K562 (cell line): ENCODE measurements around the gene ZSWIM6. TPM values are rescaled to one million over a fixed set of nuclear protein-coding genes. Genes with fewer than 3 reads are reported as not detected.

Source experiments
- ATAC-seq: fragments of 200-7000 bp; cut with Tn5 transposase; 3 replicates; pipeline ENCODE4 v1.9.1; 2020; ENCODE audit warnings: moderate library complexity
- BruUV-seq: library from RNA; stranded (reverse); fragments of 400-500 nt; replicated peaks from 2 replicates; lab custom pipeline; 2021; lab: Mats Ljungman, UMichigan
- CTCF ChIA-PET: fragments of 300-600 bp; formaldehyde crosslinking; extraction: SDS; loops from one replicate; lab custom pipeline; 2021; ENCODE audit warnings: low intra/inter-chr PET ratio; lab: Yijun Ruan, JAX
- POLR2A ChIA-PET: fragments of 300-600, 350-650 bp; sonication (Branson Sonifier 250); formaldehyde crosslinking; extraction: SDS; loops from one replicate; lab custom pipeline; 2021; ENCODE audit warnings: antibody characterized with exemption, inconsistent platforms; lab: Yijun Ruan, JAX
- DNase-seq, 4 experiments: peaks; one replicate each; pipeline versions ENCODE4 v3.0.0 to v3.0.0-alpha.2; 2011 to 2018; ENCODE audit warnings: low spot score in 3 of 4, mixed read lengths in 3 of 4; ENCODE audit errors: extremely low read depth in 1 of 4
- FAIRE-seq: peaks from 2 replicates; lab custom pipeline; 2011; peaks lifted over from hg19 to GRCh38; lab: Jason Lieb, UNC
- H2AFZ ChIP-seq: 2 replicates; pipeline ENCODE4 v1.6.0; 2011; ENCODE audit warnings: low read depth, low read length, control low read depth, inconsistent platforms
- H3K27ac ChIP-seq: fragments of 200-600 bp; 3 replicates; pipeline ENCODE4 v1.8.0; 2011; ENCODE audit warnings: low read depth, mild to moderate bottlenecking, control low read depth, inconsistent platforms, low read length, moderate library complexity, mixed read lengths; ENCODE audit errors: extremely low read depth
- H3K27me3 ChIP-seq, 2 experiments: fragments of 300-600 bp in 1 of 2; 2 replicates in 1 of 2; 3 replicates in 1 of 2; pipeline versions ENCODE4 v1.6.0 to v1.8.0; 2011; ENCODE audit warnings: inconsistent platforms in 2 of 2, low read length in 2 of 2, mild to moderate bottlenecking in 1 of 2, mixed read lengths in 1 of 2, moderate library complexity in 1 of 2; ENCODE audit not compliant: control insufficient read depth in 2 of 2, insufficient read depth in 2 of 2
- H3K36me3 ChIP-seq: fragments of 300-600 bp; 3 replicates; pipeline ENCODE4 v1.8.0; 2011; ENCODE audit warnings: mild to moderate bottlenecking, low read length, inconsistent platforms; ENCODE audit not compliant: control insufficient read depth, insufficient read depth
- H3K4me1 ChIP-seq, 2 experiments: fragments of 200-600 bp in 1 of 2; replicated peaks in 1 of 2; 2 replicates in 1 of 2; 3 replicates in 1 of 2; pipeline versions ENCODE4 v1.5.1 to v1.8.0; 2011; ENCODE audit warnings: inconsistent platforms in 2 of 2, low read length in 2 of 2, mild to moderate bottlenecking in 1 of 2, mixed read lengths in 1 of 2, moderate library complexity in 1 of 2; ENCODE audit not compliant: control insufficient read depth in 2 of 2, insufficient read depth in 2 of 2
- H3K4me2 ChIP-seq: 2 replicates; pipeline ENCODE4 v1.6.1; 2011; ENCODE audit warnings: low read length, control low read depth, inconsistent platforms, mixed read lengths; ENCODE audit not compliant: insufficient read depth
- H3K4me3 ChIP-seq: fragments of 200-600 bp; sonication (generic), shearing (Covaris generic); 2 replicates; pipeline ENCODE4 v1.5.1; 2016; ENCODE audit warnings: control low read depth, inconsistent platforms
- H3K79me2 ChIP-seq: fragments of 200-600 bp; 3 replicates; pipeline ENCODE4 v1.8.0; 2011; ENCODE audit warnings: low read length, inconsistent platforms; ENCODE audit not compliant: control insufficient read depth, insufficient read depth
- H3K9ac ChIP-seq, 2 experiments: 2 replicates each; pipeline versions ENCODE4 v1.6.0 to v1.6.1; 2011; ENCODE audit warnings: low read depth in 2 of 2, low read length in 2 of 2, control low read depth in 1 of 2, inconsistent platforms in 1 of 2, mild to moderate bottlenecking in 1 of 2, mixed read lengths in 1 of 2; ENCODE audit not compliant: insufficient read depth in 1 of 2
- H3K9me1 ChIP-seq: one replicate; pipeline ENCODE4 v1.6.0; 2011; ENCODE audit warnings: inconsistent platforms, mild to moderate bottlenecking, low read length, moderate library complexity; ENCODE audit not compliant: control insufficient read depth, insufficient read depth
- H3K9me3 ChIP-seq: replicated peaks from 2 replicates; pipeline ENCODE4 v1.5.1; 2011; ENCODE audit warnings: low read depth, low read length, inconsistent platforms; ENCODE audit not compliant: control insufficient read depth, insufficient read depth
- H4K20me1 ChIP-seq: replicated peaks from 2 replicates; pipeline ENCODE4 v1.6.1; 2011; ENCODE audit warnings: low read length, inconsistent platforms, mixed read lengths; ENCODE audit not compliant: control insufficient read depth, insufficient read depth
- MIER1 ChIP-seq: fragments of 450-650 bp; IDR thresholded peaks from 2 replicates; pipeline ENCODE4 v1.6.1; 2016; ENCODE audit warnings: antibody characterized with exemption, mild to moderate bottlenecking, low read depth
- NR1H2 ChIP-seq: sonication (generic); formaldehyde crosslinking; IDR thresholded peaks from 2 replicates; pipeline ENCODE4 v1.4.0; 2020; ENCODE audit warnings: mild to moderate bottlenecking, missing genetic modification reagents
- TCF7L2 ChIP-seq: fragments of 150-350 bp; IDR thresholded peaks from 2 replicates; pipeline ENCODE4 v1.6.1; 2016; ENCODE audit warnings: low read depth, mild to moderate bottlenecking, low read length, moderate library complexity
- ZNF384 ChIP-seq: IDR thresholded peaks from 2 replicates; pipeline ENCODE4 v1.6.1; 2012; ENCODE audit warnings: low read depth, low read length, improper control_type of control experiment
- ZNF444 ChIP-seq: fragments of 250-450 bp; sonication (Bioruptor Pico); IDR thresholded peaks from 2 replicates; pipeline ENCODE4 v1.4.0; 2020; ENCODE audit warnings: mild to moderate bottlenecking, moderate library complexity
- ZNF584 ChIP-seq: fragments of 200-800 bp; sonication (Bioruptor generic); IDR thresholded peaks from 2 replicates; pipeline ENCODE4 v1.6.1; 2016; ENCODE audit warnings: low read depth, mild to moderate bottlenecking, missing genetic modification characterization, missing compliant biosample characterization
- WGBS: fragments of 100-300 bp; shearing (Covaris generic); methylation state at CpG from one replicate; pipeline ENCODE4 v1.1.6; 2016; ENCODE audit warnings: low coverage, mixed read lengths; ENCODE audit not compliant: insufficient coverage; ENCODE audit errors: missing lambda C conversion rate; 5-methylcytosine and 5-hydroxymethylcytosine counted together
- in situ Hi-C: fragments of 300-500 bp; cut with MboI; formaldehyde crosslinking; loops from 4 replicates; pipeline ENCODE4 v1.15.0; 2018; ENCODE audit warnings: inconsistent platforms, mixed read lengths
- intact Hi-C: fragments of 100-400 bp; cut with micrococcal nuclease; formaldehyde crosslinking; loops from 2 replicates; pipeline ENCODE4 v1.14.2; 2022
- polyA plus RNA-seq, 8 experiments: library from polyadenylated mRNA; depleted of rRNA in 4 of 8; stranded (reverse) in 5 of 8; unstranded in 3 of 8; fragments of >200 nt; fragmentation: Nextera tagmentation in 2 of 8; fragmentation: Illumina TruSeq in 1 of 8; extraction: Ambion mirVana in 2 of 8; extraction: Trizol in 1 of 8; gene quantifications; 2 replicates each; pipeline versions ENCODE4 v1.2.1 to v1.2.3, GENCODE V29; 2011 to 2014; ENCODE audit warnings: inconsistent platforms in 1 of 8, missing spikeins in 1 of 8
- total RNA-seq, 7 experiments: library from RNA; depleted of rRNA in 6 of 7; stranded (reverse); fragments of >200 nt in 6 of 7; fragmentation: Illumina TruSeq in 2 of 7; extraction: Trizol in 2 of 7; gene quantifications; 2 replicates each; pipeline versions ENCODE4 v1.2.1 to v1.2.3, GENCODE V29; 2011 to 2021; ENCODE audit warnings: low replicate concordance in 1 of 7
- TF ChIP-seq, protein P1 (sequence below): fragments of 450-650 bp; IDR thresholded peaks from 2 replicates; pipeline ENCODE4 v1.6.1; 2016; ENCODE audit warnings: low read depth, mild to moderate bottlenecking, moderate library complexity

The ZSWIM6 gene
- total and polyA plus RNA-seq, 9 of the 15 experiments (the other 6 are each of a cell fraction or from before 2014, with no cell fraction given) = 0.81 to 3.2 (median 2.0) TPM

DNA sequence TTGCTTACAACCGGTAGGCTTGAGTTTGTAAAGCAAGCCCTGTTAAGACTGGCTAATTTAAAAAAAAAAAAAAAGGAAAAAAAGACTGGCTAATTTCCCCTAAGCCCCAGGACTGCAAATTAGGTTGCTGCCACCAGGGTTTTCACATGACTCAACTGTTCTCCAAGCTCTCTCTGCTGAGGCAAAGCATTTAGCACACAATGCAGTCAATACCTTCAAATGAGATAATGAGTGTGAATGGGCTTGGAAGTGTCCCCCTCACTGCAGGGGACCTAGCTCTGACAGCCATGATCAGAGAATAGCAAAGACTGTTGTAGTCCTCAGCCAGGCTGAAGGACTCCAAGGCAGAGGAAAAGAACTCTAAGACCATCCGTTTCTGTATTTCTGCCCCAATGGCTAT is 42.8 kb upstream of the ZSWIM6 start:
- POLR2A ChIA-PET = interaction anchor here (0.6 kb wide), 1 partner anchor 313 kb away, joined by 3 read pairs; no protein-coding TSS in a partner anchor
- TF ChIP-seq NR1H2 = no peak
- TF ChIP-seq, protein P1, sequence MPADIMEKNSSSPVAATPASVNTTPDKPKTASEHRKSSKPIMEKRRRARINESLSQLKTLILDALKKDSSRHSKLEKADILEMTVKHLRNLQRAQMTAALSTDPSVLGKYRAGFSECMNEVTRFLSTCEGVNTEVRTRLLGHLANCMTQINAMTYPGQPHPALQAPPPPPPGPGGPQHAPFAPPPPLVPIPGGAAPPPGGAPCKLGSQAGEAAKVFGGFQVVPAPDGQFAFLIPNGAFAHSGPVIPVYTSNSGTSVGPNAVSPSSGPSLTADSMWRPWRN = no peak
- no peak for TF ChIP-seq ZNF444
- TF ChIP-seq ZNF384 = 0 out of 2 replicates have a peak, but pooled peaks have one; percentile 24
- TF ChIP-seq TCF7L2 = no peak
- TF ChIP-seq ZNF584 = no peak
- TF ChIP-seq MIER1 = no peak
- Histone ChIP-seq H3K9me3 (no peaks in the 10 kb centered on the region), H3K4me2 (no peak overlapping the region), H3K27ac (no peak overlapping the region), H2AFZ (no peak overlapping the region), H3K4me1 (no peaks in the 10 kb centered on the region), H3K4me3 (no peak overlapping the region), H4K20me1 (no peaks in the 10 kb centered on the region), H3K9ac (no peak overlapping the region), H3K36me3 (no peaks in the 10 kb centered on the region), H3K79me2 (no peaks in the 10 kb centered on the region), H3K27me3 (peaks cover 3 to 17% of the 10 kb centered on the region in 2 experiments; a peak in 4 of 5 replicates), H3K9me1 (no peaks in the 10 kb centered on the region)
- intact Hi-C loops = no loop called here
- in situ Hi-C loops = no loop called here
- no peak for ATAC-seq
- BruUV-seq = no TSS peak
- WGBS = 0% methylated on average over 2 of the region's 2 CpGs
- CTCF ChIA-PET = no interaction called here
- no peak for FAIRE-seq
- DNase-seq = no peak
